Left ventricle myocardium inferior (tissue), 1 donor: ENCODE measurements around the gene RTCB. TPM values are rescaled to one million over a fixed set of nuclear protein-coding genes. Genes with fewer than 3 reads are reported as not detected.

ENCODE experiments used
- DNase-seq: peaks from one replicate; pipeline ENCODE4 v3.0.0-alpha.2; 2020
- H3K27ac ChIP-seq: fragments of 200-600 bp; replicated peaks from 2 replicates; pipeline ENCODE4 v1.8.0; 2021
- H3K27me3 ChIP-seq: fragments of 200-600 bp; 2 replicates; pipeline ENCODE4 v1.8.0; 2021; ENCODE audit warnings: low read depth
- H3K36me3 ChIP-seq: fragments of 200-600 bp; 2 replicates; pipeline ENCODE4 v1.8.0; 2021
- H3K4me1 ChIP-seq: fragments of 200-600 bp; 2 replicates; pipeline ENCODE4 v1.8.0; 2021
- H3K4me3 ChIP-seq: fragments of 200-600 bp; 2 replicates; pipeline ENCODE4 v1.8.0; 2021; ENCODE audit warnings: mild to moderate bottlenecking, moderate library complexity
- H3K9me3 ChIP-seq: fragments of 200-600 bp; replicated peaks from 2 replicates; pipeline ENCODE4 v1.8.0; 2021
- CTCF ChIP-seq: fragments of 200-600 bp; IDR thresholded peaks from 2 replicates; pipeline ENCODE4 v1.8.0; 2021; ENCODE audit warnings: antibody characterized with exemption, mild to moderate bottlenecking, borderline replicate concordance
- intact Hi-C: fragments of 100-400 bp; cut with micrococcal nuclease; formaldehyde crosslinking; loops from one replicate; pipeline ENCODE4 v1.11.0; 2022
- total RNA-seq: library from RNA; stranded (reverse); fragmentation: NEBNext Ultra II Directional; extraction: Animal tissue kit (Norgen Biotek cat#: 25700); gene quantifications from one replicate; pipeline ENCODE4 v1.2.1, GENCODE V29; 2021
- donor health status: DM: no; HTN: yes; CAD: no; lungs with severe emphysema.

The RTCB gene
- total RNA-seq, 1 donor from 2014 or later = 44.5 TPM

DNA sequence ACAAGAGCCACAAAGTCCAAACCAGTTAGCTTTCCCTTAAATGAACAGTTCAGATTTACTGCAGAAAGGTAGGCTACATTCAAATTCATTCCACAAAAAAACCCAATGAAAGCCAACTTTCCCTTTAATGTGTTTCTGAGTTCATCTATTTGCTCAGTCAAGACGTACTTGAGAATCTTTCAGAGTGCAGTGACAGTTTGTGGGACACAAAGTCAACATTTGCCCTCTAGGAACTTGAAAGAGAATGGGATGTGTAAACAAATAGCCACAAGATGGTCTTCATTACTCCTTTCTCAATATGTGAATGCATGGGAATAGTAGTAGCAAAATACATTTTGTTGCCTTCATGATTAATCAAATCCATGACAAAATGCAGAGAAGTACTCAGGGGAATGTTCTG lies 15.8 kb downstream of the RTCB start:
- no peak for DNase-seq
- H3K4me1 ChIP-seq = no peaks in the 10 kb centered on the region
- no peak overlapping the region for H3K4me3 ChIP-seq
- peaks cover 100% of the 10 kb centered on the region for H3K36me3 ChIP-seq
- TF ChIP-seq CTCF = no peak
- no peak overlapping the region for H3K27ac ChIP-seq
- no peaks in the 10 kb centered on the region for H3K27me3 ChIP-seq
- intact Hi-C loops = no loop called here
- no peaks in the 10 kb centered on the region for H3K9me3 ChIP-seq

DNA sequence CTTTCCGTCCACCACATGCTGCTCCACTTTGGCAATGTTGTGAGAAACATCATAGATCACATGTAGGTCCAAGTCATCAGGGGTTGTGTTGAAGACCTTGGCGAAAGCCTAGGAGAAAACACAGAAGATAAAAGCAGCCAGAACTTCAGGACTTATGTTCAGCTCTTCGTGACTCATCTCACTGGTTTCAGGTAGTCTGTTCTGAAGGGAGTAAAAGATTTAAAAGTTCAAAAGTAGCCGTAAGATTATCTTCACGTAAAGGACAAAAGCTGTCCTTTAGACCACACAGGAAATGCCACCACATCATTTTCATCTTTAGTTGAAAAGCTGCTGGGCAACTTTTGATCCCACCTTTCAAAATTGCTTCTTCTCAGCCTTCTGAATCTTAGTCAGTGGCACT lies 16.9 kb downstream of the RTCB start:
- no peaks in the 10 kb centered on the region for H3K4me1 ChIP-seq
- no peak for TF ChIP-seq CTCF
- H3K27me3 ChIP-seq = no peaks in the 10 kb centered on the region
- no peak overlapping the region for H3K4me3 ChIP-seq
- intact Hi-C loops = no loop called here
- no peak overlapping the region for H3K27ac ChIP-seq
- DNase-seq = no peak
- peaks cover 99% of the 10 kb centered on the region for H3K36me3 ChIP-seq
- H3K9me3 ChIP-seq = no peaks in the 10 kb centered on the region

- Histone ChIP-seq H3K36me3 (peaks cover 84% of the 10 kb centered on the region), H3K27ac (no peak overlapping the region), H3K9me3 (no peaks in the 10 kb centered on the region), H3K4me1 (no peaks in the 10 kb centered on the region), H3K27me3 (no peaks in the 10 kb centered on the region), H3K4me3 (no peak overlapping the region)
- intact Hi-C loops = no loop called here
- TF ChIP-seq CTCF = peak; percentile 49
- DNase-seq = no peak
Observed at GRCh38 chr22:32389685-32390084, 22.4 kb downstream of the RTCB start.

DNA sequence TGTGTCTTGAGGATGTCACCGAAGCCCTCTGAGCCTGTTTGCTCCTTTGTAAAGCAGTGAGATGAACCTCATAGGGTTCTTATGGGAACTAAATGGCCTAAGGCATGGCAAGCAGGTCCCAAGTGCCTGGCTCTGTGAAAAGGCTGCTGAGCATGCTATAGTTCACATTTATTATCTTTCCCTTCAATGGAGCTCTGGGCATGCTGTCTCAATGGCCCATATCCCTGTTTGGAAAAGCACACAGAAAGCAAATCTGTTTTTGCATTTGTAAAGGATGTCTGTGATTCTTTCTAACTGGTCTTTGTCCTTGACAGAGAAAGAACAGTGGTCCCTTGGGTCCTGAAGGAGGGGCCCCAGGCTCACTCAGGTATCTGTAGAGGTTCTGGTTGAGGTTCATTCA lies 26.4 kb downstream of the RTCB start:
- TF ChIP-seq CTCF = no peak
- no peak overlapping the region for H3K4me3 ChIP-seq
- DNase-seq = no peak
- H3K36me3 ChIP-seq = peaks cover 45% of the 10 kb centered on the region
- intact Hi-C loops = no loop called here
- H3K27ac ChIP-seq = no peak overlapping the region
- H3K27me3 ChIP-seq = no peaks in the 10 kb centered on the region
- no peaks in the 10 kb centered on the region for H3K9me3 ChIP-seq
- no peaks in the 10 kb centered on the region for H3K4me1 ChIP-seq

DNA sequence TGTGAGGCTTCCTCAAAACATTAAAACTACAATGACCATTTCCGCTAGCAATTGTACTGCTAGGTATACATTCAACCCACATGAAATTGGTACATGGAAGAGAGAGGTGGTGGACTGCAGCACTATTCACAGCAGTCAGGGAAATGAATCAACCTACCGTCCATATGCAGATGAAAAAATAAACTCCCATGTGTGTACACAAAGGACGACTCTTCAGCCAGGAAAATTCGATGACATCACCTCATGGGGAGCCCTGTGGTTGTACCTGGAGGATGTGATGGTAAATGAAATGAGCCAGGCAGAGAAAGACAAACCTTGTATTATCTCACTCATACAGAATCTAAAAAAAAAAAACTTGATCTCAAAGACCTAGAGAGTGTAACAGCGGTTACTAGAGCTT lies 31.1 kb downstream of the RTCB start:
- H3K4me1 ChIP-seq = no peaks in the 10 kb centered on the region
- no peak for DNase-seq
- H3K9me3 ChIP-seq = no peaks in the 10 kb centered on the region
- H3K4me3 ChIP-seq = no peak overlapping the region
- H3K36me3 ChIP-seq = peaks cover 1% of the 10 kb centered on the region
- H3K27me3 ChIP-seq = no peaks in the 10 kb centered on the region
- H3K27ac ChIP-seq = no peak overlapping the region
- TF ChIP-seq CTCF = no peak
- intact Hi-C loops = no loop called here
